ENCODE results near the gene CNOT6. TPM values are rescaled to one million over a fixed set of nuclear protein-coding genes. Genes with fewer than 3 reads are reported as not detected.

CNOT6 gene
- total and polyA plus RNA-seq, 8 donors, result 3.8 to 14.1 (median 5.9) TPM

DNA sequence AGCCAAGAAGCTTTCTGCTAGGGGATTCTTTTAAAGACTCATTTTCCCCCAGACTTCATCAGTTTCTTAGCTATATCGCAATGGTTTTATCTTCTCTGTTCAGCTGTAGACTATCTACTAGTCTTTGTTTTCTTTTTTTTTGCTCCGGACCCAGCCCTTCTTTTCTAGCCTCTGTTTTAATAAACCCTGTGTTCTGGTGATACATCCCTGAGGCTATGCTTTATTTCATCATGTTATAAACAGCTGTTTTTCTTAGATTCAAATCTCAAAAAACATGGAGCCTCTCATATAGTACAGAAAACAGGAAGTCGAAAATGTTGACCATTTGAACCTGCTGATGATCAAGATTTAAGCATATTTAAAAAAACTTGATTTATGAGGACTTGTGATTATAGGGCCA, 59.4 kb downstream of the CNOT6 start:
- H3K36me3 ChIP-seq, result peaks cover 0 to 3% (median 0%) of the 10 kb centered on the region in 3 donors
- ATAC-seq, result no peak
- intact Hi-C loops (cut with DNase I), result no loop called here
- peaks cover 9 to 10% (median 9%) of the 10 kb centered on the region in 3 donors for H3K4me1 ChIP-seq
- DNase-seq, result no peak
- 87 to 90% methylated on average over 3 of the region's 3 CpGs for WGBS, 2 donors
- H3K9me3 ChIP-seq, result no peaks in the 10 kb centered on the region
- FAIRE-seq, result no peak
- TF ChIP-seq, protein P1, sequence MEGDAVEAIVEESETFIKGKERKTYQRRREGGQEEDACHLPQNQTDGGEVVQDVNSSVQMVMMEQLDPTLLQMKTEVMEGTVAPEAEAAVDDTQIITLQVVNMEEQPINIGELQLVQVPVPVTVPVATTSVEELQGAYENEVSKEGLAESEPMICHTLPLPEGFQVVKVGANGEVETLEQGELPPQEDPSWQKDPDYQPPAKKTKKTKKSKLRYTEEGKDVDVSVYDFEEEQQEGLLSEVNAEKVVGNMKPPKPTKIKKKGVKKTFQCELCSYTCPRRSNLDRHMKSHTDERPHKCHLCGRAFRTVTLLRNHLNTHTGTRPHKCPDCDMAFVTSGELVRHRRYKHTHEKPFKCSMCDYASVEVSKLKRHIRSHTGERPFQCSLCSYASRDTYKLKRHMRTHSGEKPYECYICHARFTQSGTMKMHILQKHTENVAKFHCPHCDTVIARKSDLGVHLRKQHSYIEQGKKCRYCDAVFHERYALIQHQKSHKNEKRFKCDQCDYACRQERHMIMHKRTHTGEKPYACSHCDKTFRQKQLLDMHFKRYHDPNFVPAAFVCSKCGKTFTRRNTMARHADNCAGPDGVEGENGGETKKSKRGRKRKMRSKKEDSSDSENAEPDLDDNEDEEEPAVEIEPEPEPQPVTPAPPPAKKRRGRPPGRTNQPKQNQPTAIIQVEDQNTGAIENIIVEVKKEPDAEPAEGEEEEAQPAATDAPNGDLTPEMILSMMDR (IDR thresholded peaks at IDR 0.05), result no peak
- H3K27ac ChIP-seq, result no peak overlapping the region
- no peaks in the 10 kb centered on the region for H3K27me3 ChIP-seq
- no peak overlapping the region for H3K4me3 ChIP-seq

DNA sequence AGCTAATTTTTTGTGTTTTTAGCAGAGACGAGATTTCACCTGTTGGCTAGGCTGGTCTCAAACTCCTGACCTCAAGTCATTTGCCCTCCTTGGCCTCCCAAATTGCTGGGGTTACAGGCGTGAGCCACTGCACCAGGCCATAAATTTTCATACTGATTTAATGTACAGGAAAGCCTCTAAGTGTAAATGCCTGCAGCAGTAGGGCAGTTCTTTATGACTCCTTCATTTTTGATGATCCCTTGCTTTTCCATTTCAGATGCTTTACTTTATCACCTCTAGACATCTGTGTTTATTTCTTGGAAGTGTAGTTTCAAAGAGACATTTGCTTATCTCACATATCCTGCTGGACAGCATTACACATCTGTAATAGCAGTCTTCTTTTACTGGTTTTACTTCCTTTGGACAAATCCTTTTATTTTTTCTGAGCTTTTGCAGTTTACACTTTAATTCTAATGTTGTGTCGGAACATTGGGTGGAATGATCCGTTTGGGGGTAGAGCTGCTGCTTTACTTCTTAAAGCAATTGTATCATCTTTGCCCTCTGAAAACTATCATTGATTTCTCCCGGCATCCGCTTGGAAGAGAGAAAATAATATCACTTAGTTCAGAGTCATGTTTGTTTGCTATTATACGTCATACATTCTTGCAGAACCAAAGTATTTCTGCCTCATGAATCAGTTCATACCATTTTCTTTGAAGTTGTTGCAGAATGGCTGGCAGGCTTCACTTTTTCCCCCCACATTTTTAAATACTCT, 61.2 kb downstream of the CNOT6 start:
- H3K27ac ChIP-seq, result no peak overlapping the region
- H3K36me3 ChIP-seq, result peaks cover 0 to 3% (median 0%) of the 10 kb centered on the region in 3 donors
- H3K9me3 ChIP-seq, result no peaks in the 10 kb centered on the region
- H3K27me3 ChIP-seq, result no peaks in the 10 kb centered on the region
- TF ChIP-seq, protein P1 (IDR thresholded peaks at IDR 0.05), result no peak
- DNase-seq, result no peak
- FAIRE-seq, result no peak
- intact Hi-C loops (cut with DNase I), result no loop called here
- ATAC-seq, result no peak
- H3K4me3 ChIP-seq, result no peak overlapping the region
- WGBS, 2 donors, result 74 to 77% methylated on average over 7 of the region's 7 CpGs
- no peaks in the 10 kb centered on the region for H3K4me1 ChIP-seq

DNA sequence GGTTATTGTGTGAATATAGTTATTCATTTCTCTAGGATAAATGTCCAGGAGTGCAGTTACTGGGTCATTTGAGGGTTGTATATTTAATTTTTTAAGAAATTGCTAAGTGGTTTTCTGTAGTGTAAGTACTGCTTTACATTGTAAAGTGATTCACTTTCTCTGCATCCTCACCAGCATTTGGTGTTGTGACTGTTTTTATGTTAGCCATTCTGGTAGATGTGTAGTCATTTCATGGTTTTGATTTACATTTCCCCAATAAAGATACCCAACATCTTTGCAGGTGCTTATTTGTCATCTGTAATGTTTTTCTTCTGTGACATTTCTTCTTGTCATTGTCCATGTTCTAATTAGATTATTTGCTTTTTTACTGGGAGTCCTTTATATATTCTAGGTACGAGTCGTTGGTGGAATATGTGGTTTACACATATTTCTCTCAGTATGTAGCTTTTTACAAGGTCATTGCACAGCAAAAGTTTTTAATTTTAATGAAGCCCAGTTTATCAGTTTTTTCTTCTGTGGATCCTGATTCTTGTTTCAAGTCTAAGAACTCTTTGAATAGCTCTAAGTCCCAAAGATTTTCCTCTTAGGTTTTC, 63.1 kb downstream of the CNOT6 start:
- no peaks in the 10 kb centered on the region for H3K4me1 ChIP-seq
- WGBS, 2 donors, result 93 to 96% methylated on average over 2 of the region's 2 CpGs
- DNase-seq (no peak), FAIRE-seq (no peak), ATAC-seq (no peak)
- H3K4me3 ChIP-seq, result no peak overlapping the region
- H3K9me3 ChIP-seq, result no peaks in the 10 kb centered on the region
- no peak overlapping the region for H3K27ac ChIP-seq
- H3K36me3 ChIP-seq, result no peaks in the 10 kb centered on the region
- TF ChIP-seq, protein P1 (IDR thresholded peaks at IDR 0.05), result no peak
- intact Hi-C loops (cut with DNase I), result no loop called here
- H3K27me3 ChIP-seq, result no peaks in the 10 kb centered on the region

DNA sequence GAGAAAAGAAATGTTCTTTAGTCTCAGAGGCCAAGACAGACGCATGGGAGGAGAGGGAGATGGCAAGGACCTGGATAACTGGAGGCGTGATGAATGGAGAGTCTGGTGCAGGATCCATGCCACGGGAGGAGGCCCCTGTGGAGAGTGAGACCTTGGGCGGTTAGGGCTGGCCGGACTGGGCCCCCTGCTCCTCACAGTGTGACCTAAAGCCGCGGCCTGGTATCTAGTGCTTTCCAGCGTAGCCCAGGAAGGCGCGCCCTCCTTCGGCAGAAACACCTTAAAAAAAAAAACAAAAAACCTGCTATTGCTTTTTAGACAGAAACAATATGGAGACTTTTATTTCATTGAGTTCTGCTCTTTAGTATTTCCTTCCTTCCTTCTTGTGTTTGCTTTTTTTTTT, 64.1 kb downstream of the CNOT6 start:
- intact Hi-C loops (cut with DNase I), result no loop called here
- FAIRE-seq (no peak), ATAC-seq (no peak), DNase-seq (no peak)
- TF ChIP-seq, protein P1 (IDR thresholded peaks at IDR 0.05), result no peak
- H3K36me3 ChIP-seq, result no peaks in the 10 kb centered on the region
- no peaks in the 10 kb centered on the region for H3K27me3 ChIP-seq
- H3K9me3 ChIP-seq, result no peaks in the 10 kb centered on the region
- no peaks in the 10 kb centered on the region for H3K4me1 ChIP-seq
- H3K27ac ChIP-seq, result no peak overlapping the region
- 97% methylated on average over 11 of the region's 11 CpGs for WGBS, 2 donors
- no peak overlapping the region for H3K4me3 ChIP-seq

DNA sequence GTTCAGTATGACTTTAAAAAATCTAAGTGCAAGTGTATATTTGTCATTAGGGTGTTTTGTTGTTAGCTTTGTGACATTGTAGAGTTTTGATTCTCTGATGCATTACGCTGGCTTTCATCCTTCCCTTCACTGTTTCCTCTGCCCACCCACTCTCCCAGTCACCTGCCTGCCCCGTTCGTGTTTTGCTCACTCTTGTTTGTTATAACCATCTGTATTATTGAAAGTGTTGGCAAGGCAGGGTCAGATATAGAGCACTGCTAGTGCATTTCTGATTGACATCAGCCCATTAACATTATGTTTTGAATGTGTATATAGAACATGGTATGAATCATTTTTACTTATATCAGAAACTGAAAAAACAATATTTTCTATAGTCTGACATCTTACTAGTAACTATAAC, 69.8 kb downstream of the CNOT6 start:
- Histone ChIP-seq H3K4me1 (no peaks in the 10 kb centered on the region), H3K27me3 (no peaks in the 10 kb centered on the region), H3K36me3 (peaks cover 0 to 7% (median 3%) of the 10 kb centered on the region in 3 donors), H3K9me3 (no peaks in the 10 kb centered on the region), H3K4me3 (no peak overlapping the region), H3K27ac (no peak overlapping the region)
- no peak for ATAC-seq
- DNase-seq, result no peak
- intact Hi-C loops (cut with DNase I), result no loop called here
- TF ChIP-seq, protein P1 (IDR thresholded peaks at IDR 0.05), result no peak
- no peak for FAIRE-seq
- 72 to 76% methylated on average over 3 of the region's 3 CpGs for WGBS, 2 donors

All from pancreas (tissue), 10 donors.